T-helper 1 cell treated with Interleukin-12 subunit alpha and Interleukin-12 subunit beta and Interleukin-4 antibody, amounts not matched to agents 30 ng/mL and 1 ng/mL, for 36 hours (primary cell): Measurements from ENCODE around the gene HOATZ. TPM values are rescaled to one million over a fixed set of nuclear protein-coding genes. Genes with fewer than 3 reads are reported as not detected.

Experiments
- intact Hi-C: fragments of 100-400 bp; cut with micrococcal nuclease; formaldehyde crosslinking; loops from one replicate; pipeline ENCODE4 v1.15.1; 2024
- total RNA-seq: library from RNA; stranded (reverse); gene quantifications from 2 replicates; pipeline ENCODE4 v1.2.3, GENCODE V29; 2022

HOATZ gene
- not detected in 2 replicates for total RNA-seq

DNA sequence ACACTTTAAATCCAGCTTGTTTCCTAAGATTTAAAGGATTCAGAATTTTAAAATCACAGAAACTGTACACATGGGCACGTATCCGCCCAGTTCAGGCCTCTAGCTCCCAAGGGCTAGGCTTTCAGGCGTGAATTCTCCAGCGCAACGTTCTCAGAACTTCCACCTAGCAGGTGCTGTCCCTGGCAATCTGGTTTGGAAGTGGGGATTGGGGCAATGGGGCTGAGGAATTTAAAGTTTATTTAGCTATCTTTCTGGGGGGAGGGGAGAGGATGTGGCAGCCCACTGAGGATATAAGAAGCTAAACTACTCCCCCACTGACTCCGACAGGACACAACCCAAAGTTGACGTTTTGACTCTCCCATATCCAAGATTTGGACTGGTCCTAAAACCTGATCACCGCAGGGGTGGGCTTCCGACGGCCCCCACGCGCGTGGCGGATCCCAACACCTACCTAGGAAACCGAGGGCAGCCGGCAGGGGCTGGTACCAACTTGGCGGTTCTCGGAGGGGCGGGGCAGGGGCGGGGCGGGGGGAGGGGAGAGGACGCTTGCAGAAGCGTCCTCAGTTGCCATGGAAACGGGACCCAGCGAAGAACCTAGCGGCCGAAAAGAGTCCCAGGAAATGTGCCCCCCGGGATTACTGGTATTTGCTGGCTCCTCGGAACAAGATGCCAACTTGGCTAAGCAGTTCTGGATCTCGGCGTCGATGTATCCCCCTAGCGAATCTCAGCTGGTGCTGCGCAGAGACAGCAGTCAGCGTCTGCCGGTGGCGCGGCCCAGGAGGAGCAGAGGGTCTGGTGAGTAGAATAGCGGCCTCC is at the start of gene HOATZ:
HOATZ (plus strand) TSS at position 563 of the 816 bp plus-strand sequence; CDS start at position 570, 7 bp downstream.
- intact Hi-C loops = no loop called here

DNA sequence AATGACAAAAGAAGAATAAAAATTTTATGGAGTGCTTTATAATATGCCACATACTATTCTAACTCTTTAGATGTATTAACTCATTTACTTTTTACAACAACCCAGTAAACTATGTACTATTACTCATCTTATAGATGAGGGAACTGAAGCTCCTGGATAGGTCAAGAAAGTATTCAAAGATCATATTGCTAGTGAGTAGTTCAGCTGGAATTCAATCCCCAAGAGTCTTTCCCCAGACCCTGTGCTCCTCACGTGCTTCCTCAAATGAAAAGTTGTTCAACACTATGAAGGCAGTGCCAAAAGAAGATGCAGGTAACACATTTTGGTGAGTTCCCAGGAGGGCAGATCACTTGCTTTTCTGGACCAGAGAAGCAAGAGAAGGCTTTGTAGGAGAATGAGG is 49.2 kb upstream of the HOATZ start:
- intact Hi-C loops = no loop called here

DNA sequence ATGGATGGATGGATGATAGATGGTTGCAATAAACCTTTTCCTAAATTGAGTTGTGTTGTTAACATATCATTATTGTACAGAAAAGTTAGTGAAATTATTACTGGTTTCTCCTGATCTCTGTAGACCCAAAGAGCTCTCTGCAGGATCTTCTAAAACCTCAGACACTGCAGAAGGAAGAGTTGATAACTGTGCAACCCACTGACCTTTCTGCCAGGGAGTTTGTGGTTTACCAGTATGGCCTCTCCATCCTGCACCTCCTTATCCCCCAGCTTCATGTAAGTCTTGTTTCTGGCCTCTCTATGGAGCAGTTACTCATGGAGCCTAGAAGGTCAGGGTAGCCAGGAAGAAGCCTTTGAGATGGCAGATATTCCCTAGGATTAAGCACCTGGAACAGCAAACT is 48.0 kb upstream of the HOATZ start:
- intact Hi-C loops = no loop called here

DNA sequence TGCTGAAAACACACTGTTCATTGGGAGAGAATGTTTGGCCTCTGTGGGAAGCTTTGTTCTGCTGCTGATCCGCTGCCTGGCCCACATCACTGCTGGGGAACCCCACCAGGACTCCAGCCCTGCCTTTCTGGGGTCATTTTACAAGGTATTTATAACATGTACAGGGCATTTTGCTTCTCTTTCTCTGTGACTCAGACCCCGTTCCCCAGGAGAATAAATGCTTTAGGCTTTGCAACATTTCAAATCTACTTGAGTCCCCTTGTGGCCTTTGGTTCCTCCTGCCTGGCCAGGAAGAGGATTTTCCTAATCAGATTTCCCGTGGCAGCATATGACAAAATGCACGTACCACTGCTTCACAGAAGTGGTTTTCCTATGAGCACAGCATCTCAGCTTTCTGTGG is 45.4 kb upstream of the HOATZ start:
- intact Hi-C loops = no loop called here

DNA sequence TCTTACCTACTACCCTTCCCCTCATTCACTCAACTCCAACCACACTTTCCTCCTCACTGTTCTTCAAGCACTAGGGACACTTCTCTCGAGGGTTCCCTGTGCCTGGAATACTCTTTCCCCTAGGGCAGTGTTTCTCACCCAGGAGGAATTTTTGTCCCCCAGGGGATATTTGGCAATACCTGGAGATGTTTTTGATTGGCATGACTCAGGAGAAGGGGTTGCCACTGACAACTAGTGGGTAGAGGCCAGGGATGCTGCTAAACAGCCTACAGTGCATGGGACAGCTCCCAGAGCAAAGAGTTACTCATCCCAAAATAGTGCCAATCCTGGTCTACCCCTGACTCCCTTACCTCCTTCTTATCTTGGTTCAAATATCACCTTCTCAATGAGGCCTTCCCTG is 42.4 kb upstream of the HOATZ start:
- intact Hi-C loops = no loop called here

DNA sequence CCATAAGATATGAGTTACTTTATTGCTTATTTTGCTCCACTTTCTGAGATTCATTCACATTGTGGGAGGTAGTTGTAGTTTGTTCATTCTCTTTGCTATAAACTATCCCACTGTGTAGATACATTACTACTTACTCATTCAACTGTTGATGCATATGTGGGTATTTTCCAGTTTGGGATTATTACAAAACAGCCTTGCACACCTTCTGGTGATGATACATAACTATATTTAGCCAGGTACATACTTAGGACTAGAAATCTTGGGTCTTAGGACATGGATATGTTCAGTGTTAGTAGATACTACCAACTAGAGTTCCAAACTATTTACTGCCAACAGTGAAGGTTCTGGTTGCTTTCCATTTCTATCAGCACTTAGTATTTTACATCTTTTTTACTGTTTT is 40.1 kb upstream of the HOATZ start:
- intact Hi-C loops = no loop called here

DNA sequence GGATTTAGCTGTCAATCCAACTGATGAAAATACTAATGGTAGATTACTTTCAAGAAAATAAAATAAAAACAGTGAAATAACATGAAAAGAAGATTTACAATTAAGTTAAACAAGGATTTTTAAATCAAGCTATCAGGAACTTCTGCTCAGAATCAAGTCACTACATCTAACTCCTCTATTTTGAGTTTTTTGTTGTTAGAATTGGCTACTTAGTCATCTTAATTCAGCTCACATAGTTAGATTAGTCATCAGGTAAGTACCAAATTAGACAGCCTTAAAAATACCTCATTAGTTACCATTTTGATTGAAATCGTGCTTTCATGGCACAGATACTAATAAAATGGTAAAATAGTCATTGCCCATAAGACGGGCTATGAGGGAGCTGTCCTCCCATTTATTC is 38.2 kb upstream of the HOATZ start:
- intact Hi-C loops = no loop called here

DNA sequence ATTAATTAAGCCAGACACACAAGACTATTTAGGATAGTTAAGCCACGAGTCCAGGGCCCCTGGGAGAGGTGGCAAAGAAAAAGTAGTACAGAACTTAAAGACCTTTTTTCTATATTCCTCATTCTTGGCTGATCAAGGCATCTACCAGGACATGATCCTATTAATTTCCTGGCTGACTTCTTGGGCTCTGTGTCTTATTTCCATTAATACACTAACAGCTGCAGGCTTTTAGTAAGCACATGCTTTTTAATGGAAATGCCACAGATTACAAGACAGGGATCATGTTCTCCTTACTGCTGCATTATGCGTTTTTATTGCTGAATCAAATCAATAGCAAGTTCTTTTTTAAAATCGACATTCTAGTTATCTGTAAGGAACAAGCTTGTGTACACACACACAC is 37.6 kb upstream of the HOATZ start:
- intact Hi-C loops = no loop called here

DNA sequence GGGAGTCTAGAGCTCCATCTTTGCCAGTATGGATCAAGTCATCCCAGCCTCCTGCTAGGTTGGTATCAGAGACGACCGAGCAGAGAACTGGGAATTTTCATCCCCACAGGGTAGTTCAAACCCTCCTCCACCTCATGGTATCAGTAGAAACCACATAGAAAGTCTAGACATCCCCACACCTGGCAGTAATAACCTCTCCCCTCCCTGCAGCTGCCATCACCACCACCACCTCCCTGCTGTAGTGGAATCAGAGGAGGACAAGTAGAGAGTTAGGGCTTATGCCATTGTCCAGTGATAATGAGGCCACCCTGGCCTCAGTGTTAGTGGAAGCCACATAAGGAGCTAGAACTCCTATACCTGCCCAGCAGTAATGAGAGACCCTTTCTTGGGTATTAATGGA is 36.7 kb upstream of the HOATZ start:
- intact Hi-C loops = no loop called here

DNA sequence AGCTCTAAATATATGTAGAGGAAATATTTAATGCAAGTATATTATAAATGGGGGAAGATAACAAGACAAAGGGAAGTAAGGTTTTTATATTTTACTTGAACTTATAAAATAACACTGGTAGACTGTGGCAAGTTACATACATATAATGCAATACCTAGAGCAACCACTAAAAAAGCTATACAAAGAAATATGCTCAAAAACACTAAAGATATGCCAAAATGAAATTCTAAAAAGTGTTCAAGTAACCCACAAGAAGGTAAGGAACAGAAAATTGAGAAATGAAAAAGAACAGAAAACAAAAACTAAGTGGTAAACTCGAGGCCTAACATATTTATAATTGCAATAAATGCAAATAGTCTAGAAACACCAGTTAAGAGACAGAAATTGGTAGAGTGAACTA is 34.9 kb upstream of the HOATZ start:
- intact Hi-C loops = no loop called here

DNA sequence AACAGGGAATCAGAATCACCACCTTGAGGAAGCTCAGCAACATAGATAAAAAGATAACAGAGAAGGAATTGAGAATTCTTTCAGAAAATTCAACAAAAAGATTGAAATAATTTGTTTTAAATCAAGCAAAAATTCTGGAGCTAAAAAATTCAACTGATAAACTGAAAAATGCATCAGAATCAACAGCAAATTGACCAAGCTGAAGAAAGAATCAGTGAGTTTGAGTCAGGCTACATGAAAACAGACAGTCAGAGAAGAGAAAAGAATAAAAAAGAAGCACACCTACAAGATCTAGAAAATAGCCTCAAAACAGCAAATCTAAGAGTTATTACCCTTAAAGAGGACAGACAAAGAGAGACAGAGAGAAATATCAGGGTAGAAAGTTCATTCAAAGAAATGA is 31.1 kb upstream of the HOATZ start:
- intact Hi-C loops = no loop called here

DNA sequence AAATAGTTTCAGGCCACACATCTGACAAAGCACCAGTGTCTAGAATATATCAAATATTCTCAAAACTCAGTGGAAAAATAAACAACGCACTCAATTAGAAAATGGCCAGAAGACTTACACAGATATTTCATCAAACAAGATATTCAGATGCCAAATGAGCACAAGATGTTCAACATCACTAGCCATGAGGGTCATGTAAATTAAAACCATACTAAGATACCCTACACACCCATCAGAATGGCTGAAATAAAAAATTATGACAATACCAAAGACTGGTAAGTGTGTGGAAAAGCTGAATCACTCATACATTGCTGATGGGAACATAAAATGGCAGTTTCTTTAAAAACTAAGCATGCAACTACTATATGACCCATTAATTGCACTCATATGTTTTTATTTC is 24.1 kb upstream of the HOATZ start:
- intact Hi-C loops = no loop called here

DNA sequence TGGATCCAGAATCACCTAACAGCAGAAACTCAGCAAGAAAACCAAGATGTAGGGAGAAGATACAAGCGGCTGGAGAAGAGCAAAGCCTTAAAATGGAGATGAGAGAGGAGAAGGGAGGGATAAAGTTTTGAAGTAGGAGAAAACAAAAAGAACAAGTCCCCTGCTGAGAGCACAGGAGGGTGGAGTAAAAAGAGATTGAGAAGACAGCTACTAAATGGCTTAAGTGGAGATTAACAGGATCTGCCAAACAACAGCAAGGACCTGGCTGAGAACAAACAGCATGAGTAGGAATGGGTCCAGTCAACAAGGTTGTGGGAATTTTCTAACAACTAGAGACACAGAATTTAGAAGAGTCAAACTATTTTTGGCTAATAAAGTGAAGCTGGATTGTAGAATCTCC is 20.5 kb upstream of the HOATZ start:
- intact Hi-C loops = no loop called here

DNA sequence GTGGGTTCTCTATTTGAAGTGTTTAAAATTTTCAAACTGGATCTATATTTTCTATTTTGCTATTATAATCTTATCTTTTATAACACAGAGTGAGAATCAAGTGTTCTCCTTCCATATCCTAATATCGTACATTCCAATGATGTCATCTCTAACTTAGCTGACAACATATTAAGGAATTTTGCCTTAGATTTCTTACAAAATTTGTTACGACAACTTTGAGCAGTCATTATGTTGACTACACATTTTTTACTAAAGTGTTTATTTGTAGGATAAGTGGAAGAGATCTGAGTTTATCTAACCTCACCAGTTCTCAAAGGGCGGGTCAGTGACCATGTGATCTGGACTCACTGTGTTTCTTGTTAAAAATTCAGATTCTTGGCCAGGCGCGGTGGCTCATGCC is 15.1 kb upstream of the HOATZ start:
- intact Hi-C loops = no loop called here

DNA sequence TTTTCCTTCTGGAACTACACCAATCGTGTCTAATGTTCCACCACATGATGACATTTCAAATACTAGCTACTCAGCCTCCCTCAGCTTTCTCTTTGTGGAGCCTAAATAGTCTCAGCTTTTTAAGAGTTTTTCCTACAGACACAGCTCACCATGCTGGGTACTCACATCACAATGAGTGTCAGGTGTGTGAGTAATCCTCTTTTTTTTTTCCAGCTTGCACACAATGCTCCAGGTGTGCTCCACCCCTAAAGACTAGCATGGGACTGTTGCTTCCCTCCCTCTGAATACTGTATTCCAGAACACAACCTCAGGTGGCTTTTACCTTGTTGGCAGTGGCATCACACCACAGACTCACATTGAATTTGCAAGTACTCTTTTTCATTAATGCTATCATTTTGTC is 14.1 kb upstream of the HOATZ start:
- intact Hi-C loops = no loop called here

DNA sequence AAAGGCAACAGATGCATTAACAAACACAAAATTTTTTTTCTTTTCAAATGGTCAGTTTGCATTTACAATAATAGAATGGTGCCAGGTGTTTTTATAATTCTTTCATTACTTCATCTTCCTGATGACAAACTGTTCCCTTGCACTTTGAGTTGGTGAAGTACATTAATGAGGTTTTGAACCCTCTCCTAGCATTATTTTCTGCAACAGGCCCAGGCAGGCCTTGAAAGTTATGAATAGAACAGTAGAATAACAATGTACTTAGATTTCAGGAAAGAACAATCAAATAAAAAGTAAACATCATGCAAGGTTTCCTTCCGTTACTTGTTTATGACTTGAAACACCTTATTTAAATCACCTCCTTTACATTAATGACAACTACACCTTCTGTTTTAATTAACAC is 12.0 kb upstream of the HOATZ start:
- intact Hi-C loops = no loop called here

DNA sequence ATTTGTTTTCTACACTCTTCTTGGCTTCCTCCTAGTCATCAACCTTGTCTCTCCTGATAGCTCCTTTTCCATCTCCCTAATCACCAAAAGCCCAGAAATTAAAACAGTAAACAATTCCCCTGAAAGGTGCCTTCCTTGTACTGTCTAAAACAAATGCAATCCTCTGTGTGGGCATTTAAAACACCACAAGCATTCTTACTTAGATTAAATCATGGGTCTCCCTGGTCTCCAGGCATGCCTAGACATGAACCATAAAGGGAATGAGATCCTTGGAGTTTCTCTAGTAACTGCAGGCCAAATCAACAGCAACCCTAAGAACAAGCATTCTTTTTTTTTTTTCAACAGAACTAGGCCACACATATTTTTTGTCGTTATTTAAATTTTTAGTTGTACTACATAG is 4.3 kb upstream of the HOATZ start:
- intact Hi-C loops = no loop called here

DNA sequence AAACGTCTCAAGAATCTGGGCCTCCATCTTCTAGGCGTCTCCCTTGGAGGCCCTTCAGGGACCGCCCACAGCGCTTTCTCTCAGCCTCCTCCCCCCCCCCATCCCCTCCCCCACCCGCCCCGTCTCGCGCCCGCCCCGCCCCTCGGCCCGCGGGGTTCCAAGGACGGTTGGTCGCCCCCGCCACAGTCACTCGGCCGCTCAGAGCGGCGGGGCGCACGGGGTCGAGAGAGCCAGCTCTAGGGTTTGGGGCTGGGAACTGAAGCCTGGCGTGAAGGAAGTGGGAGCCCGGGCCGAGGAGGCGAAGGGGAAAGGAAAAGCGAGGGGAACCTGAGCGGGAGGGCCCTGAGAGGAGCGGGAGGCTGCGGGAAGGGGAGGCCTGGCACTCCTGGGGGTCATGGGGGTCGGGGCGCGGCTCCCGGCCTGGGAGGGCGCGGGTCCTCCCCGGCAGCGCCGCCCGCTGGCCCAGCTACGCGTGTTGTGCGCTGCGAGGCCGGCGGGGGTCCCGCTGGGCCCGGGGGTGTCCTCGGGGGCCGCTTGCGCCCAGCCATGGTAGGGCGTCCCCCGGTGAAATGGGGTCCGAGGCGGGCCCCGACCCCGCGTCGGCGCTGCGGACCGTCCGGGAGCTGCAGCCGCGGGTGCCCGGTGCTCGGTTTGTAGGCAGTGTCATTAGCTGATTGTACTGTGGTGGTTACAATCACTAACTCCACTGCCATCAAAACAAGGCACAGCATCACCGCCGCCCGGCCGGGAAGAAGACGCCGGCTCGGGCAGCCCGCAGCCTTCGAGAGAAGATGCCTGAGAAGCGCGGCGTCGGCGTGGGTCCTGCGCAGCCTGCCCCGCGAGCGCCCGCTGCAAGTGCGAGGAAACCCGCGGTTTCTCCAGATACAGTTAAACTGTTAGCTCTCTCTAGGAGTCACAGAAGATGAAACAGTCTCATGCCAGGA is 2.0 kb upstream of the HOATZ start, which contains the start of gene BTG4:
BTG4 (minus strand) TSS at position 91 of the 944 bp plus-strand sequence. CDS start 13,610 bp downstream, outside the sequence.
- intact Hi-C loops = loop anchor here (1.0 to 2.0 kb wide), 2 partner anchors 18 to 27 kb away; no protein-coding TSS in a partner anchor

DNA sequence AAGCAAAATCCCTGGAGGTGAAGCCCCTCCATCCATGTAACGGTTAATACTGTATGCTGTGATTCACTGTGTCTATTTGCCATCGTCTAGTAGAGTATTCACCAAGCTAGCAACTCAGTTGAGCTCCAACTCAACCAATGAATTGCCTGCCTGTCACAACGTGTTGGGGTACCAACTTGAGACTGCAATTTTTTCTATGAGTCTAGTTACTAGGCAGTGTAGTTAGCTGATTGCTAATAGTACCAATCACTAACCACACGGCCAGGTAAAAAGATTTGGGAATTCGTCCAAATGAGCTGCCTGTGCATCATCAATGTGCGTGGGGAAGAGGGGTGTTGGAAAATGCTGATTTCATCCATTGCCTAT is 1.4 kb upstream of the HOATZ start:
- intact Hi-C loops = loop anchor here (1.0 to 2.0 kb wide), 2 partner anchors 18 to 26 kb away; no protein-coding TSS in a partner anchor

DNA sequence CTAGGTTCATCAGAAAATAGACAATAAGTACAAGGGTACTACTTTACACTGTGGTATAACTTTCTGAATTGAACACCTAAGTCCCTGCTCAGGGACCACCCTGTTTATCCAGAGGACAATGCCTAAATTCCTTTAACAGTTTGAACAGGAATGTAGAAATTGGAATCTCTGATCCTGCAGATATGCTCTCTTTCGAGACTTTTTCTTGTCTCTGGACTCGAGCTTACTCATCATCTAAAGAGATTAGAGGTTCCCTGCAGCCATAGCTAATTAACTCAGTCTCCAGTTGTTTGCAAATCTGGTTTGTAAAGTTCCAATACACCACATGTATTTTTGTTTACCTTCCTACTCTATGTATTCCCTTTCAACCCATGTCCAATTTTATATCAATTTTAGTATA is 1.0 kb downstream of the HOATZ start:
- intact Hi-C loops = no loop called here

DNA sequence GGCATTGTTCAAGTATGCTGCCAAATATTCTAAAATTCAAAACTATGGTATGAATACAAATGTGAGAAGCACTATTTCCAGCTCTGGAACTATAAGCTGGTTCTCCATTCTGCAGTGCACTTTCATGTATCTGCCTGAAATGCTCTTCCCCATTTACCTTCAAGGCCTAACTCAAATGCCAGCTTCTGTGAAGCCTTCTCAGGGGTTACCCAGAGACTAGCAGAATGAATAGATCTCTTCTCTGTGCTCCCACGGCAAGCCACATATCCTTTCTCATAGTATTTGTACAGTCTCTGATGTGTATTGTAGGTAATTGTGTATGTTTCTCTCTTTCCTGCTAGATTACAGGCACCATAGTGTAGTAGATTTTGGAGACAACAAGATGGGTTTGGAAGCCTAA is 4.1 kb downstream of the HOATZ start:
- intact Hi-C loops = no loop called here

DNA sequence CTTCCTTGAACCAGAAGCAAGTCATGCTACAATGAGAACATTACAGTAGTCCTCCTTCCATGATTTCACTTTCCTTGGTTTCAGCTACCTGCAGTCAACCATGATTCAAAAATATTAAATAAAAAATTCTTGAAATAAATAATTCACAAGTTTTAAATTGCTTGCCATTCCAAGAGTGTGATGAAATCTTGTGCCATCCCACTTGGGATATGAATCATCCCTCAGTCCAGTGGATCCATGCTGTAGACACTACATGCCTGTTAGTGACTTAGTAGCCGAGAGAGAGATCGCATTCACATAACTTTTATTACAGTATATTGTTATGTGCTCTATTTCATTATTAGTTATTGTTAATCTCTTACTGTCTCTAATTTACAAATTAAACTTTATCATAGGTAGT is 6.0 kb downstream of the HOATZ start:
- intact Hi-C loops = no loop called here
